ENCODE data around the gene MUSK. TPM values are rescaled to one million over a fixed set of nuclear protein-coding genes. Genes with fewer than 3 reads are reported as not detected.

MUSK gene
- total and polyA plus RNA-seq, 2 of the 8 experiments (the other 6 are each of a cell fraction or from before 2014, with no cell fraction given): not detected

- TF ChIP-seq POLR2A (IDR thresholded peaks at IDR 0.05; ENCODE audit: control extremely low read depth in 1 of 2, low read depth in 2 of 2, low read length in 2 of 2) (no peak), BRCA1 (IDR thresholded peaks at IDR 0.05; ENCODE audit: low read depth, low read length) (no peak), RAD21 (IDR thresholded peaks at IDR 0.05 in 1 of 2, conservative IDR thresholded peaks at IDR 0.05 in 1 of 2; ENCODE audit: low read depth in 2 of 2, low read length in 2 of 2) (peak; percentile 58 to 66), SIN3A (conservative IDR thresholded peaks at IDR 0.05 in 1 of 2, IDR thresholded peaks at IDR 0.05 in 1 of 2; ENCODE audit: low read depth in 1 of 2, low read length in 2 of 2) (no peak), TEAD4 (IDR thresholded peaks at IDR 0.05; ENCODE audit: low read depth, low read length) (0 out of 2 replicates have a peak, but pooled peaks have one; percentile 28), SP1 (IDR thresholded peaks at IDR 0.05; ENCODE audit: low read depth, low read length) (no peak), SAP30 (IDR thresholded peaks at IDR 0.05; ENCODE audit: insufficient read depth, insufficient replicate concordance, low read length) (no peak), RFX5 (IDR thresholded peaks at IDR 0.05; ENCODE audit: borderline replicate concordance, low read depth, low read length) (no peak), CREB1 (IDR thresholded peaks at IDR 0.05) (no peak)
Measured at GRCh38 chr9:110842169-110842568, 173.6 kb downstream of the MUSK start (continued).
